Stimulated activated CD4-positive, alpha-beta T cell treated with anti-CD3 and anti-CD28 coated beads, Interleukin-4, amount 100 ng/mL, for 24 hours (primary cell): Measurements from ENCODE around the gene SRRM3.
"Not testable (repeated sequence)": the region's sequence is repeated elsewhere in the genome, so short reads cannot be mapped to it uniquely, and the experiment has no call there.

Experiments
- DNase-seq: peaks from one replicate; pipeline ENCODE4 v3.0.0-alpha.2; 2020

The SRRM3 gene

DNA sequence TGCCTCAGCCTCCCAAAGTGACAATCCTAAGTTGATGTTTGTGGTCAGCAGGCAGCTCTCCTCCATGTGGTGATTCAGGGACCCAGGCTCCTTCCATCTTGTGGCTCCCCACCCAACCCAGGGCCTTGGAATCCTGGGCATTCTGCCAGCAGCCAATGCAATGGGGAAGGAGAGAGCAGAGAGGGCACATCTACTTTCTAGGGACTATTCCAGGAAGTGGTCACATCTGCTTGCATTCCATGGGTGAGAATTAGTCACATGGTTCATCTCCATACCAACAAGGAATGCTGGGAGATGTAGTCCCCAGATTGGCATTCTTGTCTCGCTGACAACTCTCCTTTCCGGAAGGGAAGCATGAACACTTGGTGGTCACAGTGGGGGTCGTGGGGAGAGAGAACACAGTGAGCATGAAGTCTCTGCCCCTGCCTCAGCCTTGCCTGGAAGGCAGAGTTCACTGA lies 9.9 kb upstream of the SRRM3 start:
- DNase-seq = no peak

DNA sequence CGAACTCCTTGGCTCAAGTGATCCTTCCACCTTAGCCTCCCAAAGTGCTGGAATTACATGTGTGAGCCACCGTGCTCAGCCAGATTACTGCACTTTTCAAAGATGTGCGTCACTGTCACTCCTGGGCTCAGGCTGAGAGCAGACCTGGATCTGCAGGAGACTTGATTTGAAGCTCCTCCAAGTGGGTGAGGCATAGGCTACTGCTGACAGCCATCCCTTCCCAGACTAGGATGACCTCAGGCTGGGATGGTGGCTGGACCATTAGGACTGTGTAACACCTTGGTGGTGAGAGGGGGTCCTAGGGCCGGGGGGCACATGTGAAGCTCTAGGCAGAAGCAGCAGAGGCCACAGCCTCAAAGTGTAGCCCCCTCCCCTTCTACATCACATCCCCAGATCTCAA lies 8.2 kb upstream of the SRRM3 start:
- no peak for DNase-seq

- DNase-seq = no peak
Measured at GRCh38 chr7:76193883-76194282, 7.8 kb upstream of the SRRM3 start.

- no peak for DNase-seq
Measured at GRCh38 chr7:76196786-76197185, 4.9 kb upstream of the SRRM3 start.

GRCh38 chr7:76198202-76198601 lies 3.5 kb upstream of the SRRM3 start:
- no peak for DNase-seq

- DNase-seq = no peak
Measured at GRCh38 chr7:76202666-76203030, 952 bp downstream of the SRRM3 start.

- no peak for DNase-seq
Measured at GRCh38 chr7:76204147-76204546, 2.5 kb downstream of the SRRM3 start.

- DNase-seq = no peak
Measured at GRCh38 chr7:76206633-76207032, 4.9 kb downstream of the SRRM3 start.

- no peak for DNase-seq
Measured at GRCh38 chr7:76209310-76209709, 7.6 kb downstream of the SRRM3 start.

GRCh38 chr7:76211216-76211615 lies 9.5 kb downstream of the SRRM3 start:
- no peak for DNase-seq

DNA sequence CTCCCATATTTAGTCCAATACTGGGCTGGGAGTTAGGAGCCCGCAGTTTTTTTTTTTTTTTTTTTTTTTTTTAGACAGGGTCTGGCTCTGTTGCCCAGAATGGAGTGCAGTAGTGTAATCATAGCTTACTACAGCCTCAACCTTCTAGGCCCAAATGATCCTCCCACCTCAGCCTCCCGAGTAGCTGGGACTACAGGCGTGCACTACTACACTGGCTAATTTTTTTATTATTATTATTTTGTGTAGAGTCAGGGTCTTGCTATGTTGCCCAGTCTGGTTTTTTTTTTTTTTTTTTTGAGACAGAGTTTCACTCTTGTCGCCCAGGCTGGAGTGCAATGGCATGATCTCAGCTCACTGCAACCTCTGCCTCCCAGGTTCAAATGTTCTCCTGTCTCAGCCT lies 13.7 kb downstream of the SRRM3 start:
- not testable (repeated sequence) for DNase-seq

DNA sequence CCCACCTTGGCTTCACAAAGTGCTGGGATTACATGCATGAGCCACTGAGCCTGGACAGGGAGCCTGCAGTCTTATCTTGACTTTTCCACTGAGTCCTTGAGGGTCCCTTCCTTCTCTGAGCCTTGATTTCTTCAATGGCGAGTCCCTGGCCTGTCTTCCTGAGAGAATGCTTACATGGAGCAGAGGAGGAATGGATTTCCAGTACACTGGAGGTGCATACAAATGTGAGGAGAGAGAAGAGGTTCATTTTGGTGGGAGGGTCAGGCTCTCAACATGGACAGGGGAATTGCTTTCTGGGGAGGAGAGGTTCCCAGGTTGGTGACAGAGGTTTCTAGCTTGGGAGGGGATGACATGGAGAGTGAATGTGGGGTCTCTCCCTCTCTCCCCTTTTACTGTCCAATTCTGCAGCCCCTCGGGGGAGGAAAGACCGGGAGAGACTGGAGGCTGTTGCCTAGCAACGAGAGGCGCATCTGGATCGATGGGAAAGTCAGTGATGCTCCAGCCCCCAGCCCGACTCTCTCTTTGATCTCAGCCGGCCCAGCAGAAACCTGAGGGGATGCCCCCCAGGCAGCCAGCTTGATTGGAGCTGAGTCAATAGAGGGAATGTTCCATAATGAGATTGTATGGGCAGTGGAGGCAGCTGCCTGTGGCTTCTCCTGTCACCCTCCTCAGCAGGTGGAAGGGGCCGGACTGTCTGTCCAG lies 14.8 kb downstream of the SRRM3 start:
- no peak for DNase-seq

DNA sequence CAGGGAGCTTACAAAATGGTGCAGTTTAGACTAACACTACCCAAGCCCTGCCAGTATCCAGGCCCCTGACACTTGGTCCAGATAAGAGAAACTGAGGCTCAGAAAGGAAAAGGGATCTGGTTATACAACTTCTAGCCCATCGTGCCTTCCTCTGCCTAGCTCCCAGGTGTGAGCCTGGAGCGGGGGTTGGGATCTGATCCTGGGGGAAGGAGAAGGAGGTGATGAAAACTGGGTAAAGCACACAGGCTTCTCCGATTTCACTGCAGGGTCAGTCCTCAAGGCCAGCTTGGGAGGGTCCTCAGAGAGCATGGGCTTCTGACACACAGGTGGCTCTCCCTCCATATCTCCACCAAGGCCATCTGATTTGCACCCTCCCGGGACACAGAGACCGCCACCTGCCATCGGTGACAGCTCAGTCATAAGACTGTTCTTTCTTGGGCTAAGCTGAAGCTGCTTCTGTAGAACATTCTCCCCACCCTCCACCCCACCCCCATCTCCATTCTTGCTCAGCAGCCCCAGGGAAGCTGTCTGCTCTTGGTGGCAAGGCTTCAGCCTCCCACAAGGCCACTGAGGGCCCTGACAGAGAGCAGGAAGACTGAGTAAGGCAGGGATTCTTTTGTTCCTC lies 16.4 kb downstream of the SRRM3 start:
- no peak for DNase-seq

DNA sequence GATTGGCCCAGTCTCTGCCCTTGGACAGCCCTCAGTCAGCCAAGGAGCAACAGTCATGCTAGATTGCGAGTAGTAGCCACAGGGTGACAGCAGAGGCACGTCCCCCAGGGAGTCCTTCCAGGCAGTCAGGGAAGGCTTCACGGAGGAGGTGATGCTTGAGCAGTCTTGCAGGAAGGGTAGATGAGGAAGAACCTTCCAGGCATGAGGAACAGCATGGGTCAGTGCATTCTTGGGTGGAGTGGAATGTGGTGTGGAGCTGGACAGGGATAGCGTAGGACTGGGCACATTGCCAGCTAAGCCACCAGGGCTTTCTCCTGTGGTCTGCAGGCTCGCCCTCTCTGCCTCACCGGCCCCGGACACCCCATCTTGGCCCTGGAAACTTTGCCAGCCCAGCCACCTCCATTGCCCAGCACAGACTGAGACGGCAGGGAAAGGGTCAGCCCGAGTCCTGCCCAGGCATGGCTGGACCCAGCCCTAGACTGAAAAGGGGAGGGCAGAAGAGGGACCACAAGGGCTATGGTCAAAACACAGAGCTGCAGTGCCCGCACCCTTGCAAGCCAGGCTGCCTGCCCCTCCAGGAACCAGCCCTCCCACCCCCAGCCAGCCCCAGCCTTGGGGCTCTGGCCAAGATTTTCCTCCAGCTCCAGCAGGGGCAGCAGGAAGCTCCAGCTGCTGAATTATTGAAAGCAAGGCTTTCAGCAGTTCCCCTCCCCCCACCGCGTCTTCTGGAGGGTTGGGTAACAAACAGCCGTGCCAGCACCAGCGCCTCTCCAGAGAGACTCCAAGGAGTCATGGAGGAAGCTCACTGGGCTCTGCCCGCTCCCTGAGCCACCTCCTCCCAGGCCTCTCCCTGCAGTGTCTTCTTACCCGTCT lies 18.7 kb downstream of the SRRM3 start:
- no peak for DNase-seq

DNA sequence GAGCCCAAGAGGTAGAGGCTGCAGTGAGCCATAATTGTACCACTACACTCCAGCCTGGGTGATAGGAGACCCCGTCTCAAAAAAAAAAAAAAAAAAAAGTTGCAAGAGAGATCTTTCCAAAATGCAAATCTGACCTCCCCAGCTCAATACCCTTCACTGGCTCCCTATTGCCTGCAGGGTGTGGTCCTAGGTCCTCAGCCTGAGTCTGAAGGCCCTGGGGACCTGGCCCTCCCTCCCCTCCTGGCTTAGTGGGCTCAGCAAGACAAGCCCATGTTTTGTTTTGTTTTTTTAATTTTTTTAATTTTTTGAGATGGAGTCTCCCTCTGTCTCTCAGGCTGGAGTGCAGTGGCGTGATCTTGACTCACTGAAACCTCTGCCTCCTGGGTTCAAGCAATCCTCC lies 20.6 kb downstream of the SRRM3 start:
- no peak for DNase-seq

DNA sequence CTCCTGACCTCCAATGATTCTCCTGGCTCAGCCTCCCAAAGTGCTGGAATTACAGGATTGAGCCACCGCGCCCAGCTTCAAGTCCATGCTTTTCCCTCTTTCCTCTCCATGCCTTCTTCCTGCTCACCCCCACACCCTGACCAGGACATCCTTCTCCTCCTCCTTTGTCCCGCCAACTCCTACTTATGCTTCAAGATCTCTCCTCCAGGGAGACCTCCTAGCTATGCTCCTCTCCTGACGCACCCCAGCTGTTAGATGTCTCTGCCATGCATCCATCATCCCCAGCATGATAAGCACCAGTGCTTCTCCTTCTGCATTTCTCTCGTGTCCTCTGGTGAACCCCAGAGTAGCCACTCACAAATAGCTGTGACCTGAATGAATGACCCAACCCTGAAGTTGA lies 21.1 kb downstream of the SRRM3 start:
- DNase-seq = no peak

- DNase-seq = no peak
Measured at GRCh38 chr7:76223286-76223972, 21.7 kb downstream of the SRRM3 start.

GRCh38 chr7:76224695-76225094 lies 23.0 kb downstream of the SRRM3 start:
- DNase-seq = no peak

DNA sequence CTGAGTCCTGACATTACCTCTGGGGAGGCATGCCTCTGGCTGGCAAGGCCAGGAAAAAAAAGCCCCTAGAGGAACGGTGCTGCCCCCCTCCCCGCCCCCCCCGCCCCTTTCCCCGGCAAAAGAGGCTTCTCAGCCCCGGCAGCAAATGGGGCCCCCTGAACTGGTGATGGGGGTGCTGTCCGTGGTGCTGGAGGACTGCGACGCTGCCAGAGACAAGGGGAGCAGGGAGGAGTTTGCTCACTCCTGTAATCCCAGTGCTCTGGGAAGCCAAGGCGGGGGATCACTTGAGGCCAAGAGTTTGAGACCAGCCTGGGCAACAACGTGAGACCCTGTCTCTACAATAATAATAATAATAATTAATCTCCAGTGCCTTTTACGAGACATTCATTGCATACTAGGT lies 23.7 kb downstream of the SRRM3 start:
- DNase-seq = peak; percentile 16

DNA sequence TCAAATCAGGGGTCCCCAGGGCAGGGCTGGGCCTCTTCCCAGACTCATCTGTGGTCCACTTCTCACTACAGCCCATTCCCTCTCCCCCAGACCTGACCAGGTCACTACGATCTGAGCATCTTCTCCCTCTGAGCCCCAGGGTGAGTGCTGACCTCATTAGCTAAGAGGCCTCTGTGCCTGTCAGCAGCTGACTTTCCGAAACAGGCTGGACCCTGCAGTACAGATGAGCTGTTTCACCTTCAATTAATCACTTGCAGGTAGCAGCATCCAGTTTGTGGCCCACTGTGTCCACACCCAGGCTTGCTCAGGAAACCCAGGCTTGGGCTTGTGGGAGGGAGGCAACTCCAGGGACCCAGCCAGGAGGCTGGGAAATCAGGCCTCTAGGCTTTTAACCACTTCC lies 24.3 kb downstream of the SRRM3 start:
- DNase-seq = no peak

GRCh38 chr7:76226878-76227423 lies 25.3 kb downstream of the SRRM3 start:
- not testable (repeated sequence) for DNase-seq

DNA sequence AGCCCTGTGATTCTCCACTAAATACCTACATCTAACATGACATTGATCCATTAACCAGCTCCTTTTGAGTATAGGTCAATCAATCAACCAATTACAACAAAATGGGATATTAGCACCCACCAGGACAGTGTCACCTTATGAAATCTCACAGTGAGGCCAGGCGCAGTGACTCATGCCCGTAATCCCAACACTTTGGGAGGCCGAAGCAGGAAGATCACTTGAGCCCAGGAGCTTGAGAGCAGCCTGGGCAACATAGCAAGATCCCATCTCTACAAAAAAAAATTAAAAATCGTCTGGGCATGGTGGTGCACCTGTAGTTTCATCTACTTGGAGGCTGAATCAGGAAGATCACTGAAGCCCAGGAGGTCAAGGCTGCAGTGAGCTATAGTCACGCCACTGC lies 28.5 kb downstream of the SRRM3 start:
- no peak for DNase-seq

- DNase-seq = no peak
Measured at GRCh38 chr7:76231071-76231470, 29.4 kb downstream of the SRRM3 start.
